ENCODE results near the gene RAB3GAP2.
"Not testable (repeated sequence)": the region's sequence is repeated elsewhere in the genome, so short reads cannot be mapped to it uniquely, and the experiment has no call there.

The RAB3GAP2 gene

GRCh38 chr1:220272047-220272840, at the start of gene RAB3GAP2:
TSS of gene RAB3GAP2 (minus strand) at chr1:220272453. CDS start at chr1:220272337, 116 bp downstream.
- FAIRE-seq = peak; percentile 33

- FAIRE-seq = no peak
These were observed 49.5 kb upstream of the RAB3GAP2 start for GRCh38 chr1:220321758-220322157.

GRCh38 chr1:220320709-220321108, 48.5 kb upstream of the RAB3GAP2 start:
- FAIRE-seq = no peak

- FAIRE-seq = no peak
These were observed 46.4 kb upstream of the RAB3GAP2 start for GRCh38 chr1:220318673-220319072.

- FAIRE-seq = no peak
These were observed 44.9 kb upstream of the RAB3GAP2 start for GRCh38 chr1:220317161-220317560.

GRCh38 chr1:220316305-220316704, 44.1 kb upstream of the RAB3GAP2 start:
- FAIRE-seq = no peak

- FAIRE-seq = no peak
These were observed 43.0 kb upstream of the RAB3GAP2 start for GRCh38 chr1:220315070-220315839.

- no peak for FAIRE-seq
These were observed 41.3 kb upstream of the RAB3GAP2 start for GRCh38 chr1:220313576-220313975.

- FAIRE-seq = not testable (repeated sequence)
These were observed 37.9 kb upstream of the RAB3GAP2 start for GRCh38 chr1:220310147-220310546.

GRCh38 chr1:220307607-220308006, 35.4 kb upstream of the RAB3GAP2 start:
- FAIRE-seq = no peak

GRCh38 chr1:220306339-220306738, 34.1 kb upstream of the RAB3GAP2 start:
- FAIRE-seq = peak; percentile 21

- no peak for FAIRE-seq
These were observed 31.6 kb upstream of the RAB3GAP2 start for GRCh38 chr1:220303871-220304270.

GRCh38 chr1:220301630-220302029, 29.4 kb upstream of the RAB3GAP2 start:
- no peak for FAIRE-seq

- no peak for FAIRE-seq
These were observed 28.3 kb upstream of the RAB3GAP2 start for GRCh38 chr1:220300442-220301121.

GRCh38 chr1:220299337-220299736, 27.1 kb upstream of the RAB3GAP2 start:
- FAIRE-seq = no peak

GRCh38 chr1:220298470-220299205, 26.4 kb upstream of the RAB3GAP2 start:
- no peak for FAIRE-seq

- no peak for FAIRE-seq
These were observed 24.7 kb upstream of the RAB3GAP2 start for GRCh38 chr1:220296981-220297380.

GRCh38 chr1:220294846-220295301, 22.6 kb upstream of the RAB3GAP2 start:
- FAIRE-seq = no peak

- FAIRE-seq = no peak
These were observed 19.3 kb upstream of the RAB3GAP2 start for GRCh38 chr1:220291580-220291979.

- FAIRE-seq = no peak
These were observed 18.0 kb upstream of the RAB3GAP2 start for GRCh38 chr1:220290140-220290761.

- FAIRE-seq = no peak
These were observed 14.9 kb upstream of the RAB3GAP2 start for GRCh38 chr1:220287129-220287528.

GRCh38 chr1:220283625-220284024, 11.4 kb upstream of the RAB3GAP2 start:
- FAIRE-seq = no peak

Measured in endometrium (tissue), 2 donors.